HUES48 (cell line): ENCODE measurements around the gene BEST3.
"Not testable (repeated sequence)": the region's sequence is repeated elsewhere in the genome, so short reads cannot be mapped to it uniquely, and the experiment has no call there.

Experiments used
- H3K27ac ChIP-seq: one replicate; pipeline ENCODE4 v1.7.0; 2013; ENCODE audit warnings: low read depth, low read length, inconsistent platforms
- H3K27me3 ChIP-seq: 2 replicates; pipeline ENCODE4 v1.6.1; 2013; ENCODE audit warnings: mild to moderate bottlenecking, low read length; ENCODE audit not compliant: control insufficient read depth, insufficient read depth
- H3K36me3 ChIP-seq: 2 replicates; pipeline ENCODE4 v1.6.1; 2013; ENCODE audit warnings: low read length; ENCODE audit not compliant: control insufficient read depth, insufficient read depth
- H3K4me1 ChIP-seq: 2 replicates; pipeline ENCODE4 v1.6.1; 2013; ENCODE audit warnings: mild to moderate bottlenecking, low read length; ENCODE audit not compliant: control insufficient read depth, insufficient read depth
- H3K4me3 ChIP-seq: 2 replicates; pipeline ENCODE4 v1.5.1; 2013; ENCODE audit warnings: mild to moderate bottlenecking, low read depth, low read length
- H3K9ac ChIP-seq: 2 replicates; pipeline ENCODE4 v1.6.1; 2013; ENCODE audit warnings: mild to moderate bottlenecking, low read depth, low read length, moderate library complexity
- H3K9me3 ChIP-seq: 2 replicates; pipeline ENCODE4 v1.6.1; 2013; ENCODE audit warnings: low read length; ENCODE audit not compliant: control insufficient read depth, insufficient read depth

Gene BEST3

DNA sequence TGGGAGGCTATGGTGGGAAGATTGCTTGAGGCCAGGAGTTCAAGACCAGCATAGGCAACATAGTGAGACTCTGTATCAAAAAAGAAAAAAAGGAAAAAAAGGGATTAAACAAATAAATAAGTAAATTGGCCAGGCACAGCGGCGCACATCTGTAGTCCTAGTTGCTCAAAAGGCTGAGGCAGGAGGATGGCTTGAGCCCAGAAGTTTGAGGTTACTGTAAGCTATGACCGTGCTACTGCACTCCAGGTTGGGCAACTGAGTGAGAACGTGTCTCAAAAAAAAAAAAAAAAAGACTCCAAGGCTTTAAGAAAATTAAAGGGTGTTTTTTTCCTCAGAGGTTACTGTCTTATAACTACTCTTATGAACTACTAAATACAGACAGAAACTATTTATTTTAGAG lies 11.7 kb downstream of the BEST3 start:
- Histone ChIP-seq H3K27ac (no peak overlapping the region), H3K9ac (no peak overlapping the region), H3K36me3 (no peaks in the 10 kb centered on the region), H3K9me3 (no peaks in the 10 kb centered on the region), H3K4me1 (peaks cover 38% of the 10 kb centered on the region), H3K27me3 (no peaks in the 10 kb centered on the region), H3K4me3 (no peak overlapping the region)

DNA sequence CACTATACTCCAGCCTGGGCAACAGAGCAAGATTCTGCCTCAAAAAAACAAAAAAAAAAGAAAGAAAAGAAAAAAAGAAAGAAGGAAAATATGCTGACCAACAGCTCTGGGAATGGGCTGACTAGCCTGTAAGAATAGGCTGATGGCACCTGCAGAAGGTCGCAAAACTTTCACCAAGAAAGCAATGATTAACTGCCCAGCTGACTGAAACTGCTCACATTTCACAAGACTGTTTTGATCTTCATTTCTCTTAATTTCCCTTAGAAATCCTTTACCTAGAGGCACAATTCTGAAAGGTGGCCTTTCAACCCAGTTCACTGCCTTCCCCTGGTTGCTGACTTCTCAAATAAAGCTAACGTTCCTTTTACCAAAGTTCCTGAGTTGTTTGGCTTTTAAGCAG lies 12.4 kb downstream of the BEST3 start:
- Histone ChIP-seq H3K27me3 (no peaks in the 10 kb centered on the region), H3K36me3 (no peaks in the 10 kb centered on the region), H3K4me1 (peaks cover 38% of the 10 kb centered on the region), H3K9ac (no peak overlapping the region), H3K27ac (no peak overlapping the region), H3K4me3 (no peak overlapping the region), H3K9me3 (no peaks in the 10 kb centered on the region)

DNA sequence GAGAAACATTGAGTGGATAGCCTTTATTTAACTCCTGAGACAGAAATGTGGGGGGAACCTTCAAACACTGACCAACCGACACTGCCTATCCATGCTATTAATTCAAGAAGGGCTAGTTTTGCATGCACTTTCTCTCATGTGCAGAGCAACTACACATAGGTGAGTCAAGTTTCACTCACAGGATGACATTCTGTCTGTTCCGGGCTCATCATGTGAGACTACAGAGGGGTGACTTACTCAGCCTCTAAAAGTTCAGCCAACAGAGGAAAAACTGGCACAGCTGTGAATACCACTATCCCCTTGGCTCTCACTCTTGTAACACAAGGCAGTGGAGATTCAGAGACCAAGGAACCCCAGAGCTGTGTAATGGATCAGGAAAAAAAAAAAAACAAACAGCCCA lies 13.3 kb downstream of the BEST3 start:
- Histone ChIP-seq H3K9me3 (no peaks in the 10 kb centered on the region), H3K36me3 (no peaks in the 10 kb centered on the region), H3K27me3 (no peaks in the 10 kb centered on the region), H3K4me1 (peaks cover 38% of the 10 kb centered on the region), H3K4me3 (no peak overlapping the region), H3K9ac (no peak overlapping the region), H3K27ac (no peak overlapping the region)

DNA sequence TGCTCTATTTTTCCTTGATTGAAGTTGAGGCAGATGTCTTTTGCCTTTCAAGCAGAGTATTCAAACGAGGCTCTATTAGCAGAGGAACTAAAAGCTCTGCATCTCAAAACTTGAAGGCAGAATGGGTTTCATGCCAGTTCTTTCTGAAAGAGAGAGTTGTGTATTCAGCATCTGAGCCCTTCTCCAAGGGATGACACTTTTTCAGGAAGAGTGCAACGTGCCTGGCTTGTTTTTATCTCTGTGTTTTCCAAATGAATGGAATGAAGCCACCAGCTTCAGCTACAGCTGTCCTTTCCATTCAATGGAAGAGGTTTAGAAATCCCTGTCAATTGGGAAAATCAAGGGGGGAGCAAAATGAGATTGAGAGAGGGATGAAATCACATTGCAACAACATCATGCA lies 14.6 kb downstream of the BEST3 start:
- no peak overlapping the region for H3K27ac ChIP-seq

DNA sequence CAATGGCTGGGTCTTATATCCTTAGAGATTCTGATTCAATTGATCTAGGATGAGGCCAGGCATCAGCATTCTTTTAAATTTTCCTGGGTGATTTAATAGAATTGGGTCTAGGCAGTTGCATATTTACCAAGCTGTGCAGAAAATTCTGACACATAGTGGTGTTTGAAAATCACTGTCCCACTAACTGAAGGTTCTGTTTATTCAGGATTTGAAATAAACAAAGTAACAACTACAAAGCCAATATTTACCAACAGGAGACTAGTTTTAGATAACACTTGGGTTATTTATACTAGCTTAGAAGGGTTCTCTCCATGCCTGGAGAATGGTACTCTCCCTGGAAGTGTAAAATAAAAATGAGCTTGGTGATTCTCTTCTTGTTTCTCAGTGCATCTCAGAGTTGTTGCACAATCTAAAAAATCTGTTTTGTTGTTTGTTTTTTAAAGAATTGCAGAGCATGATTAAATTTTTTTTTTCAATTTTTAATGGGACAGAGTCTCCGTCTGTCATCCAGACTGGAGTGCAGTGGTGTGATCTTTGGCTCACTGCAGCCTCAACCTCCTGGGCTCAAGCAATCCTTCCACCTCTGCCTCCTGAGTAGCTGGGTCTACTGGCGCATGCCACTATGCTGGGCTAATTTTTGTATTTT lies 16.9 kb downstream of the BEST3 start:
- H3K27ac ChIP-seq, result no peak overlapping the region
- no peaks in the 10 kb centered on the region for H3K9me3 ChIP-seq
- H3K9ac ChIP-seq, result no peak overlapping the region

More for the DNA sequence above, 14.6 kb downstream of the BEST3 start:
- H3K9me3 ChIP-seq, result no peaks in the 10 kb centered on the region
- no peak overlapping the region for H3K4me3 ChIP-seq
- H3K27me3 ChIP-seq, result no peaks in the 10 kb centered on the region
- H3K36me3 ChIP-seq, result no peaks in the 10 kb centered on the region
- no peak overlapping the region for H3K9ac ChIP-seq
- H3K4me1 ChIP-seq, result peaks cover 25% of the 10 kb centered on the region

DNA sequence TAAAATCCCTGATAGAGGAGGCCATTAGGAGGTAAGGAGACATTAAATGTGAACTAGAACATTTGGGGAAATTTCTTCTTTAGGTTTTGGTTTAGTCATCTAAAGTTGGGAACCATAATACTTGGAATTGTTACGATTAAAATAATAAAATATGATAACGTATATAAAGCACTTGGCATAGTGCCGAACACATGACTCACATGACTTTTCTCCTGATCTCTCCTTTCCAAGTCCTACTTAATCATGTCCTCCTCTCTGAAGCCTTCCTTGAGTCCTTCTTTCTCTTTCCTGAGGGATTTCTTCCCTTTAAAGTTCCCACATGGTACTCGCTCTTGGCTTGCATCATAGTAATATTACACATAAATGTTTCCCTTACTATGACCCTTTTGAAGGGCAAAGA lies 20.0 kb downstream of the BEST3 start:
- Histone ChIP-seq H3K9ac (no peak overlapping the region), H3K9me3 (no peaks in the 10 kb centered on the region), H3K36me3 (no peaks in the 10 kb centered on the region), H3K4me3 (no peak overlapping the region), H3K27ac (no peak overlapping the region), H3K4me1 (0 out of 2 replicates have a peak, but pooled peaks cover under 1% of the 10 kb centered on the region), H3K27me3 (no peaks in the 10 kb centered on the region)

More for the DNA sequence above, 16.9 kb downstream of the BEST3 start:
- Histone ChIP-seq H3K27me3 (no peaks in the 10 kb centered on the region), H3K36me3 (no peaks in the 10 kb centered on the region), H3K4me3 (no peak overlapping the region), H3K4me1 (peaks cover 7% of the 10 kb centered on the region; the same call in 1 of the 2 replicates)

DNA sequence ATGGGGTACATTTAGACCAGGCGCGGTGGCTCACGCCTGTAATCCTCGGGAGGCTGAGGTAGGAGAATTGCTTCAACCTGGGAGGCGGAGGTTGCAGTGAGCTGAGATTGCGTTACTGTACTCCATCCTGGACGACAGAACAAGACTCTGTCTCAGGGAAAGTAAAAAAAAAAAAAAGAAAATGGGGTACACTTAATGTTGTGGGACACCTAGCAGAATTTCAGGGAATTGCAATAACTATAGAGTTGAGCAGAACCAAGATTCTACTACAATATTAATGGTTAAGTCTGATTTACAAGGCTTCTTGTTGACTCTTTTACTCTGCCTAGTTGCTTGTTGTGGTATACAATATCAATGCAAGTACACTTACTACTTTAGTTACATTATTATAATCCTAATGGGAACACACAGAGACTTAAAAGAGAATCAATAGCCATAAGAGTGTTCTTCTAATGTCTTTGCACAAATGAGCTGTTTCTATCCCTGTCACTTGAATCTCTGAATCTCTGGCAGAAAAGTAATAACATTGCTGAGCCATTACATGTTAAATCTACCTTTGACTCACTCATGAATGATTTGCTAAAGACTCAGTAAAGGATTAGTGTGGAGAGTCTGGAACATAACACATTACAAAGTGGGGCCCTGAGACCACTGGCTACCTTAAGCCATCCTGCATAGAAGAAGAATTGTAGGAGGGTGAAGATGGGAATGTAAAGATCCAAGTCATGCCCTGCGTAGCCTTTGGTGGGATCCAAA lies 22.7 kb downstream of the BEST3 start:
- Histone ChIP-seq H3K9me3 (no peaks in the 10 kb centered on the region), H3K27ac (no peak overlapping the region), H3K27me3 (no peaks in the 10 kb centered on the region), H3K9ac (no peak overlapping the region), H3K4me3 (no peak overlapping the region), H3K36me3 (no peaks in the 10 kb centered on the region), H3K4me1 (no peaks in the 10 kb centered on the region)

DNA sequence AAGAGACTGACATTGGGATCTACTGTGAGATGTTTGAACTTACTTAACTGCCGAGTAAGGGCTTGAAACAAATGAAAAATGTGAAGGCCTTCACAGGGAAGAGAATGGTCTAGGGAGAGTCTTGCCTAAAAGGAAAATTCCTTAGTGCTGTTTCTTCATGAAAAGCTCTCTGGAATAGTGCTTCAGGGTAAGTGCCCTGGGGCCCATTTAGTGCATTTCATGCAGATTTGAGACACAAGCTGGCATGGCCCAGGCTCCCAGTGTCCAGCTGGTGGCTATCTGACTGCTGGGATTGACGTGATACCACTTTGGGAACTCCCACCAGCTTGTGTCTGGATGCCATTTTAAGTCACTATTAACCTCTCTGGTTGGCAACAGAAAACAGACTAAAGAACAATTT lies 26.9 kb downstream of the BEST3 start:
- no peaks in the 10 kb centered on the region for H3K27me3 ChIP-seq
- H3K9ac ChIP-seq, result no peak overlapping the region
- no peaks in the 10 kb centered on the region for H3K36me3 ChIP-seq
- H3K9me3 ChIP-seq, result no peaks in the 10 kb centered on the region
- H3K4me3 ChIP-seq, result no peak overlapping the region
- no peaks in the 10 kb centered on the region for H3K4me1 ChIP-seq
- no peak overlapping the region for H3K27ac ChIP-seq

DNA sequence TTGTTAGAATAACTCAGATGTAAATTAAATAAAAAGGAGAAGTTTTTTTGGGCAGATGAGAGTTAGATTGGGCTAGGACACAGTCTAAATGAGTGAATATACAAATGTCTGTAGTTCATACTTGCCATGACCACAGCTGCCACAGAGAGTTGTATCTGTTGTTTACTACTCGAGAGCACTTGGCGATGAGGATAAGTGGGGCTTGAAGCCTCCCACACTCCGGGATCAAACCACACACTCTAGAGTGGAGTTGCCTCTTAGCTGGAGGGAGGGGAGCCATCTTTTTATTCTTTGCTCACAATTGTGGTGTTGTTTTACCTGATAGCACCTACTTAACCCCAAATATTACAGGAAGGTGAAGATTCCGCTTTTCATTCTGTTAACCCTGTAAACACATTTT lies 27.5 kb downstream of the BEST3 start:
- no peak overlapping the region for H3K4me3 ChIP-seq
- no peaks in the 10 kb centered on the region for H3K4me1 ChIP-seq
- no peaks in the 10 kb centered on the region for H3K27me3 ChIP-seq
- no peaks in the 10 kb centered on the region for H3K9me3 ChIP-seq
- no peak overlapping the region for H3K9ac ChIP-seq
- no peaks in the 10 kb centered on the region for H3K36me3 ChIP-seq
- no peak overlapping the region for H3K27ac ChIP-seq

DNA sequence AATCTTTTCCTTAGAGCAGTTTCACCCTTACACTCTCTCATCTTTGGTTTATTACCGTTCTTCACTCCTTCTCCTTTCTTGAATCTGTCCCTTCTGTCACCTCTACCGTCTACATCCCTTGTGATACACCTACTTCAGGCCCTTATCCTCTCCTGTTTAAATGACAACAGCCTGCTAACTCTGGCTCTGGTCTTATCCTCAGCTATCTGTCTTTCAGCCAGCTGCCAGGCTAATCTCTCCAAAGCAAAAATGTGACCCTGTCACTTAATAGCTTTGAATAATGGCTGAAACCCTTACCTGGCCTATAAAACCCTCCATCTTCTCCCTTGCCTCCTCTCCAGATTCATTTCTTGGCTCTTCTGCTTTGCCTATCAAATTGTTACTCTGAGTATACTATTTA lies 32.3 kb downstream of the BEST3 start:
- H3K27ac ChIP-seq, result no peak overlapping the region
- H3K4me1 ChIP-seq, result no peaks in the 10 kb centered on the region
- no peaks in the 10 kb centered on the region for H3K9me3 ChIP-seq
- no peaks in the 10 kb centered on the region for H3K36me3 ChIP-seq
- H3K4me3 ChIP-seq, result no peak overlapping the region
- H3K9ac ChIP-seq, result no peak overlapping the region
- H3K27me3 ChIP-seq, result no peaks in the 10 kb centered on the region

DNA sequence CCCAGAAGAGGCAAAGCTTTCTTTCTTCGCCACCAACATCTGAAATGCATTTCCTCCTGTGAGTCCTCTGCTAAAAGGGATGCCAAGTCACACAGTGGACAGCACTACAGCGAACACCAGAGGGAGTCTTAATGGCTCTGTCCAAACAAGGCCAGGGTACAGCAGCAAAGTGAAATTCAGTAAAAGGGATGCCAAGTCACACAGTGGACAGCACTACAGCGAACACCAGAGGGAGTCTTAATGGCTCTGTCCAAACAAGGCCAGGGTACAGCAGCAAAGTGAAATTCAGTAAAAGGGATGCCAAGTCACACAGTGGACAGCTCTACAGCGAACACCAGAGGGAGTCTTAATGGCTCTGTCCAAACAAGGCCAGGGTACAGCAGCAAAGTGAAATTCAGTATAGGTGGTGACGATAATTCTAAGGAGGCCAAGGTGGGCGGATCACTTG lies 34.1 kb downstream of the BEST3 start:
- H3K9me3 ChIP-seq, H3K27me3 ChIP-seq, H3K36me3 ChIP-seq, H3K4me1 ChIP-seq, H3K4me3 ChIP-seq, H3K9ac ChIP-seq, H3K27ac ChIP-seq: not testable (repeated sequence)
